Measurements from ENCODE around the gene CSMD2. TPM values are rescaled to one million over a fixed set of nuclear protein-coding genes. Genes with fewer than 3 reads are reported as not detected.

CSMD2 gene
- total RNA-seq, 2 experiments from 2014 or later, result not detected

- no peaks in the 10 kb centered on the region for H3K9me3 Mint-ChIP-seq
- H3K27ac Mint-ChIP-seq, result no peak overlapping the region
- H3K27me3 Mint-ChIP-seq, result no peaks in the 10 kb centered on the region
- DNase-seq (no peak), ATAC-seq (no peak)
- H3K36me3 Mint-ChIP-seq (ENCODE audit: low read depth), result peaks cover 2% of the 10 kb centered on the region
- ChIA-PET CTCF (interaction anchor here (1.2 kb wide), 1 partner anchor 135 kb away, joined by 4 read pairs; no protein-coding TSS in a partner anchor), POLR2A (no interaction called here)
- TF ChIP-seq CTCF (IDR thresholded peaks at IDR 0.05), result no peak
- no peak overlapping the region for H3K4me3 Mint-ChIP-seq
- H3K4me1 Mint-ChIP-seq (ENCODE audit: low read depth), result peaks cover 3% of the 10 kb centered on the region
- intact Hi-C loops (cut with micrococcal nuclease), result no loop called here
These were observed 687.6 kb downstream of the CSMD2 start for GRCh38 chr1:33477451-33477850.

- H3K27ac Mint-ChIP-seq, result no peak overlapping the region
- CTCF ChIA-PET, result interaction anchor here (1.1 to 3.9 kb wide), 2 partner anchors 179 to 336 kb away, joined by 3 to 37 read pairs; no protein-coding TSS in a partner anchor
- no peaks in the 10 kb centered on the region for H3K9me3 Mint-ChIP-seq
- no peak for TF ChIP-seq CTCF (IDR thresholded peaks at IDR 0.05)
- intact Hi-C loops (cut with micrococcal nuclease), result loop anchor here (5.0 kb wide), 1 partner anchor 177 kb away; no protein-coding TSS in a partner anchor
- POLR2A ChIA-PET, result no interaction called here
- peak overlapping the region; percentile 72 for H3K4me3 Mint-ChIP-seq
- H3K36me3 Mint-ChIP-seq (ENCODE audit: low read depth), result no peaks in the 10 kb centered on the region
- H3K4me1 Mint-ChIP-seq (ENCODE audit: low read depth), result peaks cover 18% of the 10 kb centered on the region
- no peak for ATAC-seq
- no peaks in the 10 kb centered on the region for H3K27me3 Mint-ChIP-seq
- DNase-seq, result no peak
These were observed 691.1 kb downstream of the CSMD2 start for GRCh38 chr1:33473900-33474299.

GRCh38 chr1:33472269-33472980 lies 692.6 kb downstream of the CSMD2 start, which contains the start of gene ZSCAN20:
Gene ZSCAN20, plus strand, starts transcription at chr1:33472645. Its CDS starts 6,644 bp downstream, at chr1:33479289.
- H3K27ac Mint-ChIP-seq, result peak within 1 kb of the TSS; percentile 82
- ATAC-seq (peak; percentile 95), DNase-seq (peak; percentile 96)
- peak within 1 kb of the TSS; percentile 72 for H3K4me3 Mint-ChIP-seq
- H3K36me3 Mint-ChIP-seq (ENCODE audit: low read depth), result no peaks in the 10 kb centered on the region
- intact Hi-C loops (cut with micrococcal nuclease), result loop anchor here (1.0 to 5.0 kb wide), 2 partner anchors 41 to 175 kb away; partner anchors contain the start of gene PHC2
- ChIA-PET CTCF (interaction anchor here (0.8 to 3.9 kb wide), 9 partner anchors 8 to 345 kb away, joined by 3 to 37 read pairs (median 12); no protein-coding TSS in a partner anchor), POLR2A (interaction anchor here (1.1 to 1.3 kb wide), 2 partner anchors 10 to 345 kb away, joined by 3 read pairs; no protein-coding TSS in a partner anchor)
- peaks cover 18% of the 10 kb centered on the region for H3K4me1 Mint-ChIP-seq (ENCODE audit: low read depth)
- no peaks in the 10 kb centered on the region for H3K27me3 Mint-ChIP-seq
- no peaks in the 10 kb centered on the region for H3K9me3 Mint-ChIP-seq
- no peak for TF ChIP-seq CTCF (IDR thresholded peaks at IDR 0.05)

- H3K9me3 Mint-ChIP-seq, result no peaks in the 10 kb centered on the region
- ATAC-seq (no peak), DNase-seq (no peak)
- H3K27ac Mint-ChIP-seq, result no peak overlapping the region
- no peak for TF ChIP-seq CTCF (IDR thresholded peaks at IDR 0.05)
- ChIA-PET POLR2A (interaction anchor here (0.9 to 1.1 kb wide), 2 partner anchors 13 to 344 kb away, joined by 3 read pairs; no protein-coding TSS in a partner anchor), CTCF (interaction anchor here (0.7 to 3.9 kb wide), 25 partner anchors 9 to 344 kb away, joined by 3 to 37 read pairs (median 4); partner anchors contain the start of gene TRIM62)
- no peaks in the 10 kb centered on the region for H3K36me3 Mint-ChIP-seq (ENCODE audit: low read depth)
- intact Hi-C loops (cut with micrococcal nuclease), result loop anchor here (5.0 kb wide), 1 partner anchor 174 kb away; no protein-coding TSS in a partner anchor
- H3K4me1 Mint-ChIP-seq (ENCODE audit: low read depth), result peaks cover 18% of the 10 kb centered on the region
- no peaks in the 10 kb centered on the region for H3K27me3 Mint-ChIP-seq
- H3K4me3 Mint-ChIP-seq, result peak overlapping the region; percentile 72
These were observed 693.6 kb downstream of the CSMD2 start for GRCh38 chr1:33471416-33471815.
